Measurements from ENCODE around the gene TRIM2.
"Not testable (repeated sequence)": the region's sequence is repeated elsewhere in the genome, so short reads cannot be mapped to it uniquely, and the experiment has no call there.

Gene TRIM2

DNA sequence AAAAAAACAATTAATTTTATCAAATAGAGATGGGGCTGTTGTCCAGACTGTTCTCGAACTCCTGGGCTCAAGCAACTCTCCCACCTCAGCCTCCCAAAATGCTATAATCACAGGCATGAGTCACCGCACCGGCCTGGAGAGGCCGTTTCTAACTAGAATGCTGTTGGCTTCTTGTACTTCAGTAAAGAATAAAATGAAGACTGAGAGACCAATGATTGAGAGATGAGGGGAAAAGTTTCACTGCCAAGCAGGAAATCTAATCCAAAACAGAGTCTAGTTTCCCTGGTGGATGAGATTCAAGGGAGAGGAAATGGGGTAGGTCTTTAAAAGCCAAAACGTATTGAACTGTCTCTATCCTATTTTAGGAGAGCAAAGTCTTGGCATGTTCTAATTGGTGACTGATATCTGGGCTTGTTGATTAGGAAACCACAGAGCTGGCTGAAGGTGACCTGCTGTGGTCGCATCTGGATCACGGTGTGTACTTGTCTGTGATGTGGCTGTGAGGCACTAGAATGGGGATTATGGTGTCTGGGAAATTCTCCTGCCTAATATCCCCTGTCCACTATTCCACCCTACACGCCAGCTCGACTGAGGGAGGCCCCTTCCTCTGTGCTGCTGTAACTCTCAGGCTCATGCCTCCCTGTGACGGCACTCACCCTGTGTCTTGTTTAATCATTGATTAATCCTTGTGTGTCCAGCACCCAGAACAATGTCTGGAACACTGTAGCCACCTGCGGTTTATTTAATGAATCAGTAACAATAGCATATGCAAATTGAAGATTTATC, 15.0 kb upstream of the TRIM2 start:
- no peak for DNase-seq (ENCODE audit: low read depth)

DNA sequence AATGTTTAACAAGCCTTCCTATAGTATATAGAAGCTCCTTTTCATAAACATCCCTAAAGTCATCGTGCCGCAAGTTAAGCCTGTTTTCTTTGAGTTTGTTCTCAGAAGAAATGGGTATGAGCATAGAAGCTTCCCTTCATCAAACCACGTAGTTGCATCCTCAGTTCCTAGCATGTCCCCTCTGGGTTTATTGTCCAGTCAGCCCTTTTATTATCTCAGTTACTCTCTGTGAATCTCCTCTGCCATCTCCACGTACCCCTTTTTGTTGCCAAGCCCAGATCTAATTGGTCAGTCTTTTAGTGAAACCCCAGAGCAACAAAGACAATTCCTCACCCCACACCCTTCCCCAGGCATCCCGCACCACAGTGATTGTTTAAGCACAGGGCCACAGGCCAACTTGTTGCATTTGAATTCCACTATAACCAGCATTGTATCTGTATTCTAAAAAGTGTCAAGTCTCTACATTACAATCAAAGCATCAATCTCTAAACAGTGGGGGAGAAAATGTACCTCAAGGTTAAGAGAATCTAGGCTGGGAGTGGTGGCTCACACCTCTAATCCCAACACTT, 12.4 kb upstream of the TRIM2 start:
- DNase-seq (ENCODE audit: low read depth) = no peak

DNA sequence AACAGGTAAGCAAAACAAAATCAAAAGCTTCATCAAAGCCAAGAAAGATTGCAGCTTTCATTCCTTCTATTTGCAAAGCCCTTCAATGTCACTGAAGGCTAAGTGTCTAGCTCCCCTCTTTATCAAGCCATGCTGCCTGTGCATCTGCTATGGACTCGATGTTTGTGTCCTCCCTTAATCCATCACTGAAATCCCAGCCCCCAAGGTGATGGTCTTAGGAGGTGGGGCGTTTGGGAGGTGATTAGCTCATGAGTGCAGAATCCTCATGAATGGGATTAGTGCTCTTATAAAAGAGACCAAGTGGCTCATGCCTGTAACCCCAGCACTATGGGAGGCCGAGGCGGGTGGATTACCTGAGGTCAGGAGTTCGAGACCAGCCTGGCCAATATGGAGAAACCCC, 6.9 kb upstream of the TRIM2 start:
- no peak for DNase-seq (ENCODE audit: low read depth)

DNA sequence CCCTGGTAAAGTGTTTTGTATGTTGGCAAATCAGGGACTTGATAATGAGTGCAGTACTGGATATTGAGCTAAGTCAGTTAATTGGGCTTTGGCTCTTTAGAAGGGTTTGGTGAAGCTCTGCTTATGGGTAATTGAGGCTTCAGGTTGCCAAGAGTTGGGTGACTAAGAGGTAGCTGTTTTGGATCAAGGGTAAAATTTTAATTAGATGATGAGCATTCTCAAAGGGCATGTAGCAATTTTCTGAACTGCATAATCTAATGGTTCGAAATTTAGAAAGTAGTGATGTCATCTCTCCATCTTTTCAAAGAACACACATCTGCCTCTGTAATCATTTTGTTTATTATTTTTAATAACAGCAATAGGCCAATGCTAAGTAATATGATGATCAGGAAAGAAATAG, 5.5 kb upstream of the TRIM2 start:
- no peak for DNase-seq (ENCODE audit: low read depth)

DNA sequence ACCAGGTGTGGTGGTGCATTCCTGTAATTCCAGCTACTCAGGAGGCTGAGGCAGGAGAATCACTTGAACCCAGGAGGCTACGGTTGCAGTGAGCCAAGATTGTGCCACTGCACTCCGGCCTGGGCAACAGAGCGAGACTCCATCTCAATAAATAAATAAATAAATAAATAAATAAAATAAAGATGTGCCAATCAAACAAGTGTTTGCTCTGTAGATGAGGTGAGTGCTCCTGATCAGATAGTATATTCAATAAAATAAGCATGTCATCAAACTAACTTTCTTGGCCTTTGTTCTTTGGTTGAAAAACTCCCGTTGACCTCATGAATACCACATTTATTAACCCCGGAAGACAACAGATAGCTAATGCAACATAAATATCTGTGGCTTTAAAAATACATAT, 497 bp upstream of the TRIM2 start:
- DNase-seq (ENCODE audit: low read depth) = not testable (repeated sequence)

DNA sequence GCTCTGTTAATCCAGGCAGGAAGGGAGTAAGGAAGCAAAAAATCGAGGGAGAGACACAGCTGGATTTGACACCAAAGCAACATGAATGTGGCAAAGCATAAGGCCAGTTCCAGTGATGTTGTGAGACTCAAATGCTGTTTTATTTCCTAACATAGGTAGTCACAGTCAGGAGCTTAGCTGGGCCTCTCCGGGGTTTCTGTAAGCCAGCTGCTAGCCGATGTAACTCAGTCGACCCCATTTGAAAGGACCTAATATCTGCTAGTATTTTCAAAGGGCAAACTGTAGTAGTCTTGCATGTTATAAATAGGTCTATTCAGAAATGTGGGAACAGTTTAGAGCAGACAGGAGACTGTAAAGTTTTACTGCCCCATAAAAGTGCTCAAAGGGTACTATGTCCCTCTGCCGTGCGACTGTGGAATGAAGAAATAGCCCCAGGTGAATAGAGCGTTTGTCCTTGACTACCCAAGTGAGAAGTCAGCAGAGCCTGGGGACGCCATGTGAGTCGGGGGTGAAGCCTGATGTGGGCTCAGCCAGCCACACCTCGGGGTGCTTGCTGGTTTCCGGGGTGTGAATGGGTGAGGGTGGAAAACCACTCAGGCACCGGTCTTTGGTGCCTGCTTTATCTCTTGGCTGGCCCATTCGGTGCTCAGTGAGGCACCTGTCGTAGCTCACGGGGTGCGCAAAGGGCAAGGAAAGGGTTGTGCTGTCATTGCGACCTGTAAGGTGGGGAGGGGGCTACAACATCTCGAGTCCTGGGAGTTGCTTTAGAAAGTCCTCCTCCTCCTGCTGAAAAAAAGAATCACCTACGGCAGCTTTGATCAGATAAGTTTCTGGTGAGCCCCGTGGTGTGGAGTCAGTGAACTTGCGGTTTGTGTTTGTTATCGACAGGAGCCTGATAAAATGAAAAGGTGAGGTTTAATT, 745 bp downstream of the TRIM2 start:
- DNase-seq (ENCODE audit: low read depth) = no peak

DNA sequence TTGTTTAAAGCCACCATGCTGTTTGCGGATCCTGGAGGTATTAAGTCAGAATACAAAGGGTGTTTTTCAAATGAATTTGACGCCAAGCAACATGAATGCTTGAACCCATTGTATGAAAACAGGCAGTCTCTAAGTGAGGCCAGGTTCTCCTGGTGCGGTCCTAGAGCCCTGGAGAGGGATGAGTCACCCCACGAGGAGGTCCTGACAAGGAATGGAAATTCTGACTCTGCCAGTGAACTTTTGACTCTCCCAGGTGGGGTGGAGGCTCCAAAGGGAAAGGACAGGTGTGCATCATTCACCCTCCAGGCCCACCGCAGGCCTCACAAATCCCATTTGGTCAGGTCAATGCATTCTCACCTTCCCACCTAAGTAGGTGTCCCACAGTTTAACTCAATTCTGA, 1.5 kb downstream of the TRIM2 start:
- no peak for DNase-seq (ENCODE audit: low read depth)

DNA sequence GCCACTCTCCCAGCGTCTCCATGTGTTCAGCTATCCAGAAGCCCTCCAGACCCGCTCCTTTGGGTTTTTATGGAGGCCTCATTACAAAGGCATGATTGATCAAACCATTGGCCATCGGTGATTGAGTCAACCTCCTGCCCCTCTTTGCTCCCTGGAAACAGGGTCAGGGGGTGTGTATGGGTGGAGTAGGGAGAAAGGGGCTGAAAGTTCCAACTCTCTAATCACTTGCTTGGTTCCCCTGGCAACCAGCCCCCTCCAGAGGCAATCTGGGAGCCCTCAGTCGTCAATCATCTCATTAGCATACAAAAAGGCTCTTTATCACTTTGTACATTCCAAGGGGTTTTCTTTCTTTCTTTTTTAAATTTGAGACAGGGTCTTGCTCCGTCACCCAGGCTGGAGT, 2.3 kb downstream of the TRIM2 start:
- no peak for DNase-seq (ENCODE audit: low read depth)

DNA sequence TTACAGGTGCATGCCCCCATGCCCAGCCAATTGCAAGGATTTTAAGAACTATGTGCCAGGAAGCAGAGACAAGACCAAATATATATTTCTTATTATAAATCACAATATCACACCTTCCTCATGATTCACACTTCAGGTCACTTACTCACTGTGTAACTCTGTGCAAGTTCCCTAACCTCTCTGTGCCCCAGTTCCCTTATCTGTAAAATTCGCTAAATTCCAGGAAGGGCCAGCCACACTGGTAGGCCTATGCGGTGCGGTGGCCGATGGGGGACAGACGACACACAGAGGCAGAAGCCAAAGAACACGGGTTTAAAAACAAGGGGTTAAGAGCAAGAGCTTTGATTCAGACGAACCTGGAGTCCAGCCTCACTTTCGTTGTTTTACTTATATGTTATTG, 2.8 kb downstream of the TRIM2 start:
- no peak for DNase-seq (ENCODE audit: low read depth)

DNA sequence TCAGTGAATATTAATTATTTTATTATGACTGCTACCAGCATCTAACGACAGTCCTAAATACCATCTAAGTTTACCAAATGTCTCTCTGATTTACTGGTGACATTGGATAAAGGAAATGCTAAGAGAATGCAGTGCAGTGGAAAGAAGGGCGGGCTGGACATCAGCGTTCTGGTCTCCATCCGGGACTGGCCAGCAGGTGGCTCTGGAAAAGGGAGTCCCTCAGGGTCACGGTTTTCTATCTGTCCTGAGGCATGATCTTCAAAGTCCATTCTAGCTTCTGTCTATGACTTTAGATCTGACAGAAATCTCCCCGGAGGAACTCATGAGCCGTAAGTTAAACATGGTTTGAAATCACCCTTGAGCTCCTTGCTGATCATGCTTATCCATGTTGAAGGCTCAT, 3.3 kb downstream of the TRIM2 start:
- DNase-seq (ENCODE audit: low read depth) = no peak

DNA sequence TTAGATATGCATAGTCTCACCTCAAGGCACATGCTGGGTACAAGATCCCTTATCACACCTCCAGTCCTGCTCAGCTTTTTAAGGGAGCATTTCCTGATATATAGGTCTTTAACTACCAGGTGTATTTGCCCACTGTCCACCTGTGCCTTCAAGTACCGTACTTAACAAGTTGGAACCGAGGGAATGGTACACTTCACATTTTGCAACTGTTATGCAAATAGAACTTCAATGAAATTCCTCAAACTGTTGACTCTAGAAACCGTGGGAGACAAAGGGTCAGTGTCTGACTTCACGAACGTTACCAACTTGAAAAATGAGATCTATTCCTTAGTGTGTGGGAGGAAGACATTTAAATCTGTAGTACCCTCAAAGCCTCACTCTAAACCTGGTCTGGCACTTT, 5.2 kb downstream of the TRIM2 start:
- DNase-seq (ENCODE audit: low read depth) = no peak

DNA sequence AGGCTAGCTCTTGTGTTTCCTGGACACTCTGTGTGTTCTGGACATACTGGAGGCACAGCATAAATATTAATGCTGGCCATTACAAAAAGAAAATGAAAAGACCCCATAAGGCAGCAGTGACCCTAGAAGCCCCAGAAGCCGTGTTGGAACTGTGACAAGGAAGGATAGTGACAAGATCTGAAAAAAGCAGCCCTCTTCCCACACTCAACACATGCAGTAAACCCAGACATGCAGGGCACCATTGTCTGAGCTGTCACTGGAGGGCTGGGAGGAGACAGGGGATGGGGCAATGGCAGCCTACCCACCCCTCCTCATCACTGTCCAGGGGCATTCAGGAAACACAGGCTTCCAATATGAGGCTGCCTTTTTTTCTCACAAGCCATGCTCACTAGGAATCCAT, 6.5 kb downstream of the TRIM2 start:
- DNase-seq (ENCODE audit: low read depth) = no peak

DNA sequence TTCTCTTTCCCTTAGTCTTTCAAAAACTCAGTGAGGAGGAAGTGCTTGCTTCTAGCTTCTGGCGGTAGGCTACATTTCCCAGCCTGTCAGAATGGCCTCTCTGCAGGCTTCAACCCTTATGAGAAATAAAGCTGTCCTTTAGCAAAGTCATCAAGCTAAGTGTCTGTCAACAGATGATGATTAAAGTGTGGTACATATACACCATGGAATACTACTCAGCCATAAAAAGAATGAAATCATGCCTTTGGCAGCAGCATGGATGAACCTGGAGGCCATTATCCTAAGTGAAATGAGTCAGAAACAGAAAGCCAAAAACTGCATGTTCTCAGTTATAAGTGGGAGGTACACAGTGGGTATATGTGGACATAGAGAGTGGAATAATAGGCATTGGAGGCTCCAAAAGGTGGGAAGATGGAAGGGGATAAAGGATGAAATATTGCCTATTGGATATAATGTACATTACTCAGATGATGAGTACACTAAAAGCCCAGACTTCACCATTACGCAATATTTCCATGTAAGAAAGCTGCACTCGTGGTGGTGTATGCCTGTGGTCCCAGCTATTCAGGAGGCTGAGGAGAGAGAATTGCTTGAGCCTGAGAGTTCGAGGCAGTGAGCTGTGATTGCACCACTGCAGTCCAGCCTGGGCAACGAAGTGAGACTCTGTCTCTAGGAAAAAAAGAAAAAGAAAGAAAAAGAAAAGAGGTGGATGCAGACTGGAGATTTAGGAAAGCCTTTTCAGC, 7.9 kb downstream of the TRIM2 start:
- DNase-seq (ENCODE audit: low read depth) = no peak

DNA sequence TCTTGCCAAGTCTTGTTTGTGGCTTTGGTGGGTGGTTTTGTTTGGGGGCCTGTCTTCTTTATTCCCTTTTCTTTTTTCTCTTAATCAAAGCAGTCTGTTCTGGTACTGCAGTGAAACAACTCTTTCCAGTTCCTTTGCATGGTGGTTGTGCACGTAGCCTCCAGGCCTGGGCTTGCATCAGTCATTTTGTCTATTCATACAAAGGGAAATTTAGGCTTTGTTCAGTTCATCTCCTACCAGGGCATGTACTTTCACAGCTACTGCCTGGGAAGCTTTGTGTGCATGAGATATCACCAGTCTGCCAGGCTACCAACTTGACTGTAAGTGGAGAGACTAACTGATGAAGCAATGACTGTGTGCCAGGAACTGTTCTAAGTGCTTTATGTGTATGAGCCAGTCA, 8.5 kb downstream of the TRIM2 start:
- DNase-seq (ENCODE audit: low read depth) = no peak

DNA sequence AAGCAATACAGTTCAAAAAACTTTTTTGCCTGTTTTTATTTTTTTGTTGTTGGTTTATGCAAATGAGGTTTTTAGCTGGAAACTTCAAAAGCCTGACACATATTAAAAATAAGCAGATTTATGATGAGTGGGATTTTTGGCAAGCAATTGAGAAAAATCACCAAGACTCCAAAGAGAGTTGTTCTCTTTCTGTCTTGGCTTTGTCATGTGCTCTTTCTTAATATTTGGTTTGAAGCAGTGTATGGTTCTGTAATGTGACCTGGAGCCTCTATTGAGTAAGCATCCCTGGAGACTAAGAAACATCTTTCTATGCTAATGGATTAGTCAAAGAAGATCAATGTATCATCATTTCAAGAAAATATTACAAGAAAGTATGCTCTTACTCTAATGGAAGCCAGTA, 11.7 kb downstream of the TRIM2 start:
- no peak for DNase-seq (ENCODE audit: low read depth)

DNA sequence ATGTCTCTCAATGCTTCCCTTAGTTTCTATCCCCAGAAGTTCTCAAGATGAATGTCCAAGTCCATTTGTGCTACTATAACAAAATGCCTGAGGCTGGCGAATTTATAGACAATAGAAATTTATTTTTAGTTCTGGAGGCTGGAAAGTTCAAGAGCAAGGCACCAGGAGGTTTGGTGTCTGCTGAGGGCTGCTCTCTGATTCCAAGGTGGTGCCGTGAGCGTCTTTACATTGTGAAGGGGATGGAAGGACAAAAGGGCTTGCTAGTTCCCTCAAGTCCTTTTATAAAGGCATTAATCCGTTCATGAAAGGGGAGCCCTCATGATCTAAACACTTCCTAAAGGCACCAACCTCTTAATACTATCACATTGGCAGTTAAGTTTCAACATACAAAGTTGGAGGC, 12.3 kb downstream of the TRIM2 start:
- no peak for DNase-seq (ENCODE audit: low read depth)

DNA sequence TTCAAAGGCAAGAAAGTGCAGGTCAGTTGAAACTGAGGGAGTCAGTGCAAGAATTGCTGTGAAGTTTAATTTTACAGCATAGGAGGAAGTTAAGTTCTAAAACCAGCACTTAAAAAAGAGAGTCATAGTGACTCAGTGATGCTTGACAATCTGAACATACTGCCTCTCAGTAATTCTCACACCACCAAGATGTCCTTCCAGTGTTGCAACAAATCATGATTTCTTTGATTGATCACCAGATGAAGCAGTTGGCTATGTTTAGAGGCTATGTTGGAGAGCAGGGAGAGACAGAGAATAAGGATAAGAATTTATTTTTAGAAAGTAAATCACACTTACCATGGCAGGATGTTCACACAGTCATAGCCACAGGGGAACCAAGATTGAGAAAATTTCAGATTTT, 13.2 kb downstream of the TRIM2 start:
- DNase-seq (ENCODE audit: low read depth) = no peak

DNA sequence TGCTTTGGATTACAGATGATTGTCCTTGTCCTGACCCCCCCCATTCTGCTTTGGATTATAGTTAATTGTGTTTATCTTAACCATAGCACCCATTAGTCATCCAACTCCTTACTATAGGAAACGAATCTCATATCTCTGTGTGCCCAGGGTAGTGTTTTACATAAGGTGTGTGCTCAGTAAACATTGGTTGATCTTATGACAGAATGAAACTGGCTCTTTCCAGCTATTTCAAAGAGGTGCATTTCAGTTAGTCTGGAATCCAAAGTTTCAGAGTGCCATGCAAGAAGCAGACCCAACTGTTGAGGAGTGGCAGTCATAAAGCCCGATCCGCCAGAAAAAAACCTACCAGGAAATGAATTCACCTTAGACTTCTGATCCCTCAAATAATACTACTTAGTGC, 14.7 kb downstream of the TRIM2 start:
- no peak for DNase-seq (ENCODE audit: low read depth)

DNA sequence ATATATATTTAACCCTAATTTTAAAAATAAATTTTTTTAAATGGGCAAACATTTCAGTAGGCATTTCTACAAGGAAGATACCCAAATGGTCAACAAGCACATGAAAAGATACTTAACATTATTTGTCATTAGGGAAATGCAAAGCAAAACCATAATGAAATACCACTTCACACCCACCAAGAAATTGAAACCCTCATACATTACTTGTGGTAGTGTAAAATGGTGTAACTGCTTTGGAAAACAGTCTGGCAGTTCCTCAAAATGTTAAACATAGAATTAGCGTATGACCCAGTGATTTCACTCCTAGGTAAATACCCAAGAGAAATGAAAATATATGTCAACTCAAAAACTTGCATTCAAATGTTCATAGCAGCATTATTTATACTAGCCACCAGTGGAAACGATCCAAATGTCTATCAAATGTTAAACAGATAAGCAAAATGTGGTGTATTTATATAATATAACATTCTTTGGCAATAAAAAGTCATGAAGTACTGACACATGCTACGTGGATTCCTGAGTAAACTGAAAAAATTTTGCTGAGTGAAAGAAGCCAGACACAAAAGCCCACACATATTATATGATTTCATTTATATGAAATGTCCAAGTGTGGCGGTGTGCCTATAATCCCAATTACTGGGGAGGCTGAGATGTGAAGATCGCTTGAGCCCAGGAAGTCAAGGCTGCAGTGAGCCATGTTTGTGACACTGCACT, 16.6 kb downstream of the TRIM2 start:
- no peak for DNase-seq (ENCODE audit: low read depth)

DNA sequence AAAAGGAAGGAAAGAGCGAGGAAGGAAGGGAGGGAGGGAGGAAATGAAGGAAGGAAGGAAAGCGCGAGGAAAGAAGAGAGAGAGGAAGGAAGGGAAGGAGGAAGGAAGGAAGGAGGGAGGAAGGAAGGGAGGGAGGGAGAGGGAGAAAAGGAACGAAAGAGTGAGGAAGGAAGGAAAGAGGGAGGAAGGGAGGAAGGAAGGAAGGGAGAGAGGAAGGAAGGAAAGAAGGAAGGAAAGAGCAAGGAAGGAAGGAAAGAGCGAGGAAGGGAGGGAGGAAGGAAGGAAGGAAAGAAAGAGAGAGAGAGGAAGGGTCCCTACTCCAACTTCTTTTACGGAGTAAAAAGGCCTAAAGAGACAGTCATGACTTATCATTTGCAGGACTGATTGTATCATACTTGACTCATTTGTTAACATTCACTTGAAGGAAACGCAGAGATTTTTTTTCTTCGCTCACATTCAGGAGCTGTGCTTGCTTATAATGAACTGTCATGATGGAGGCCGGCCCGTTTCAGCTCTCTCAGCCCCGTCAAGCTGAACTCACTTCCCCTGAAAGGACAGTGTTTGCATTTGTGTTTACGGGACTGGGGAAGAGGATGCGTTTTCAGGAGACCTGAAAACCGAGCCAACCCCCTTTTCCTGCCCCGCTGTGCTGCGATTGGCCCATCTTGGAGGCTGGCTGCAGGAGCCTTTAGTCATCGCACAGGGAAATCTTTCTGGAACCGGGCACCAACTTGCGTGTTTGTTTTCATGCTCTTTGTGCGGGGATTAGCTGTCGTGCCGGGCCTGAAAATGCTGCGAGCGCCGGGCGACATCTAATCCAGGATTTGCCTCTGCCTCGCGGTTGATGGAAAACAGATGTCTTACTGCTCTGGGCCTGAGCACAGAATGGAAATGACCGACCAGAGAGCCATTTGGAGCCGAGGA, 17.8 kb downstream of the TRIM2 start:
- peak; percentile 62 for DNase-seq (ENCODE audit: low read depth)

All from HS-5 (cell line).